ENCODE measurements around the gene BRSK1.

- TF ChIP-seq REST (IDR thresholded peaks at IDR 0.05; ENCODE audit: insufficient read depth in 1 of 2, low read depth in 2 of 2, low read length in 2 of 2) (no peak), TAF1 (IDR thresholded peaks at IDR 0.05; ENCODE audit: borderline replicate concordance, insufficient read depth, low read length) (no peak), POLR2AphosphoS5 (IDR thresholded peaks at IDR 0.05; ENCODE audit: low read depth, low read length) (no peak), SIN3A (IDR thresholded peaks at IDR 0.05; ENCODE audit: borderline replicate concordance, insufficient read depth, low read length) (no peak)
Observed at GRCh38 chr19:55265173-55265572, 18.6 kb upstream of the BRSK1 start.
